ENCODE measurements around the gene TRIM2. TPM values are rescaled to one million over a fixed set of nuclear protein-coding genes. Genes with fewer than 3 reads are reported as not detected.

Gene TRIM2
- total and polyA plus RNA-seq, 2 of the 8 experiments (the other 6 are each of a cell fraction or from before 2014, with no cell fraction given): 34.0 to 59.8 TPM

GRCh38 chr4:153245775-153246174 lies 41.5 kb downstream of the TRIM2 start (continued):
- TF ChIP-seq, protein P1, sequence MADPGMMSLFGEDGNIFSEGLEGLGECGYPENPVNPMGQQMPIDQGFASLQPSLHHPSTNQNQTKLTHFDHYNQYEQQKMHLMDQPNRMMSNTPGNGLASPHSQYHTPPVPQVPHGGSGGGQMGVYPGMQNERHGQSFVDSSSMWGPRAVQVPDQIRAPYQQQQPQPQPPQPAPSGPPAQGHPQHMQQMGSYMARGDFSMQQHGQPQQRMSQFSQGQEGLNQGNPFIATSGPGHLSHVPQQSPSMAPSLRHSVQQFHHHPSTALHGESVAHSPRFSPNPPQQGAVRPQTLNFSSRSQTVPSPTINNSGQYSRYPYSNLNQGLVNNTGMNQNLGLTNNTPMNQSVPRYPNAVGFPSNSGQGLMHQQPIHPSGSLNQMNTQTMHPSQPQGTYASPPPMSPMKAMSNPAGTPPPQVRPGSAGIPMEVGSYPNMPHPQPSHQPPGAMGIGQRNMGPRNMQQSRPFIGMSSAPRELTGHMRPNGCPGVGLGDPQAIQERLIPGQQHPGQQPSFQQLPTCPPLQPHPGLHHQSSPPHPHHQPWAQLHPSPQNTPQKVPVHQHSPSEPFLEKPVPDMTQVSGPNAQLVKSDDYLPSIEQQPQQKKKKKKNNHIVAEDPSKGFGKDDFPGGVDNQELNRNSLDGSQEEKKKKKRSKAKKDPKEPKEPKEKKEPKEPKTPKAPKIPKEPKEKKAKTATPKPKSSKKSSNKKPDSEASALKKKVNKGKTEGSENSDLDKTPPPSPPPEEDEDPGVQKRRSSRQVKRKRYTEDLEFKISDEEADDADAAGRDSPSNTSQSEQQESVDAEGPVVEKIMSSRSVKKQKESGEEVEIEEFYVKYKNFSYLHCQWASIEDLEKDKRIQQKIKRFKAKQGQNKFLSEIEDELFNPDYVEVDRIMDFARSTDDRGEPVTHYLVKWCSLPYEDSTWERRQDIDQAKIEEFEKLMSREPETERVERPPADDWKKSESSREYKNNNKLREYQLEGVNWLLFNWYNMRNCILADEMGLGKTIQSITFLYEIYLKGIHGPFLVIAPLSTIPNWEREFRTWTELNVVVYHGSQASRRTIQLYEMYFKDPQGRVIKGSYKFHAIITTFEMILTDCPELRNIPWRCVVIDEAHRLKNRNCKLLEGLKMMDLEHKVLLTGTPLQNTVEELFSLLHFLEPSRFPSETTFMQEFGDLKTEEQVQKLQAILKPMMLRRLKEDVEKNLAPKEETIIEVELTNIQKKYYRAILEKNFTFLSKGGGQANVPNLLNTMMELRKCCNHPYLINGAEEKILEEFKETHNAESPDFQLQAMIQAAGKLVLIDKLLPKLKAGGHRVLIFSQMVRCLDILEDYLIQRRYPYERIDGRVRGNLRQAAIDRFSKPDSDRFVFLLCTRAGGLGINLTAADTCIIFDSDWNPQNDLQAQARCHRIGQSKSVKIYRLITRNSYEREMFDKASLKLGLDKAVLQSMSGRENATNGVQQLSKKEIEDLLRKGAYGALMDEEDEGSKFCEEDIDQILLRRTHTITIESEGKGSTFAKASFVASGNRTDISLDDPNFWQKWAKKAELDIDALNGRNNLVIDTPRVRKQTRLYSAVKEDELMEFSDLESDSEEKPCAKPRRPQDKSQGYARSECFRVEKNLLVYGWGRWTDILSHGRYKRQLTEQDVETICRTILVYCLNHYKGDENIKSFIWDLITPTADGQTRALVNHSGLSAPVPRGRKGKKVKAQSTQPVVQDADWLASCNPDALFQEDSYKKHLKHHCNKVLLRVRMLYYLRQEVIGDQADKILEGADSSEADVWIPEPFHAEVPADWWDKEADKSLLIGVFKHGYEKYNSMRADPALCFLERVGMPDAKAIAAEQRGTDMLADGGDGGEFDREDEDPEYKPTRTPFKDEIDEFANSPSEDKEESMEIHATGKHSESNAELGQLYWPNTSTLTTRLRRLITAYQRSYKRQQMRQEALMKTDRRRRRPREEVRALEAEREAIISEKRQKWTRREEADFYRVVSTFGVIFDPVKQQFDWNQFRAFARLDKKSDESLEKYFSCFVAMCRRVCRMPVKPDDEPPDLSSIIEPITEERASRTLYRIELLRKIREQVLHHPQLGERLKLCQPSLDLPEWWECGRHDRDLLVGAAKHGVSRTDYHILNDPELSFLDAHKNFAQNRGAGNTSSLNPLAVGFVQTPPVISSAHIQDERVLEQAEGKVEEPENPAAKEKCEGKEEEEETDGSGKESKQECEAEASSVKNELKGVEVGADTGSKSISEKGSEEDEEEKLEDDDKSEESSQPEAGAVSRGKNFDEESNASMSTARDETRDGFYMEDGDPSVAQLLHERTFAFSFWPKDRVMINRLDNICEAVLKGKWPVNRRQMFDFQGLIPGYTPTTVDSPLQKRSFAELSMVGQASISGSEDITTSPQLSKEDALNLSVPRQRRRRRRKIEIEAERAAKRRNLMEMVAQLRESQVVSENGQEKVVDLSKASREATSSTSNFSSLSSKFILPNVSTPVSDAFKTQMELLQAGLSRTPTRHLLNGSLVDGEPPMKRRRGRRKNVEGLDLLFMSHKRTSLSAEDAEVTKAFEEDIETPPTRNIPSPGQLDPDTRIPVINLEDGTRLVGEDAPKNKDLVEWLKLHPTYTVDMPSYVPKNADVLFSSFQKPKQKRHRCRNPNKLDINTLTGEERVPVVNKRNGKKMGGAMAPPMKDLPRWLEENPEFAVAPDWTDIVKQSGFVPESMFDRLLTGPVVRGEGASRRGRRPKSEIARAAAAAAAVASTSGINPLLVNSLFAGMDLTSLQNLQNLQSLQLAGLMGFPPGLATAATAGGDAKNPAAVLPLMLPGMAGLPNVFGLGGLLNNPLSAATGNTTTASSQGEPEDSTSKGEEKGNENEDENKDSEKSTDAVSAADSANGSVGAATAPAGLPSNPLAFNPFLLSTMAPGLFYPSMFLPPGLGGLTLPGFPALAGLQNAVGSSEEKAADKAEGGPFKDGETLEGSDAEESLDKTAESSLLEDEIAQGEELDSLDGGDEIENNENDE (IDR thresholded peaks at IDR 0.05; ENCODE audit: insufficient replicate concordance, low read length): no peak
- TF ChIP-seq POLR2AphosphoS5 (IDR thresholded peaks at IDR 0.05; ENCODE audit: low read depth, low read length): no peak
